VCaP (cell line): ENCODE measurements around the gene TRPM6.

Source experiments
- H3K27ac ChIP-seq: fragments of 450-650 bp; 2 replicates; pipeline ENCODE4 v1.5.1; 2017
- TF ChIP-seq, protein P1 (sequence below): fragments of 450-650 bp; conservative IDR thresholded peaks from 2 replicates; pipeline ENCODE4 v1.5.1; 2017; ENCODE audit warnings: mild to moderate bottlenecking, moderate library complexity

TRPM6 gene

DNA sequence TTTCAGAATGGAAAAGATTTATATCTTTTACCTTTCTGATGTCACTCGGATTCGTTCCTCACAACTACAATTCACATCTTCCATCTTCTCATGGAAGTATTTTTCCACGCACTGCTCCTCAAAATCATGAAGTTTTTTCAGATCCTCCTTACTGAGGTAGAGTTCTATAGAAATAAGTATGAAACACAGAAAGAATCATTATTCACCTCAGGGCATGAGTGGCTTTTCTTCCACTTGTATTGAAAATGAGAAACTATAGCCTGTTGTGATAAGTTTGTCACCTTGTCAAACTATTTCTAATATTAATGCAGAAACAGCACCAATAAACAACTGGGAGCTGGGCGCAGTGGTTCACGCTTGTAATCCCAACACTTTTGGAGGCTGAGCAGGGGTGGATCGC, 116.0 kb downstream of the TRPM6 start:
- TF ChIP-seq, protein P1, sequence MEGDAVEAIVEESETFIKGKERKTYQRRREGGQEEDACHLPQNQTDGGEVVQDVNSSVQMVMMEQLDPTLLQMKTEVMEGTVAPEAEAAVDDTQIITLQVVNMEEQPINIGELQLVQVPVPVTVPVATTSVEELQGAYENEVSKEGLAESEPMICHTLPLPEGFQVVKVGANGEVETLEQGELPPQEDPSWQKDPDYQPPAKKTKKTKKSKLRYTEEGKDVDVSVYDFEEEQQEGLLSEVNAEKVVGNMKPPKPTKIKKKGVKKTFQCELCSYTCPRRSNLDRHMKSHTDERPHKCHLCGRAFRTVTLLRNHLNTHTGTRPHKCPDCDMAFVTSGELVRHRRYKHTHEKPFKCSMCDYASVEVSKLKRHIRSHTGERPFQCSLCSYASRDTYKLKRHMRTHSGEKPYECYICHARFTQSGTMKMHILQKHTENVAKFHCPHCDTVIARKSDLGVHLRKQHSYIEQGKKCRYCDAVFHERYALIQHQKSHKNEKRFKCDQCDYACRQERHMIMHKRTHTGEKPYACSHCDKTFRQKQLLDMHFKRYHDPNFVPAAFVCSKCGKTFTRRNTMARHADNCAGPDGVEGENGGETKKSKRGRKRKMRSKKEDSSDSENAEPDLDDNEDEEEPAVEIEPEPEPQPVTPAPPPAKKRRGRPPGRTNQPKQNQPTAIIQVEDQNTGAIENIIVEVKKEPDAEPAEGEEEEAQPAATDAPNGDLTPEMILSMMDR: no peak
- no peak overlapping the region for H3K27ac ChIP-seq

DNA sequence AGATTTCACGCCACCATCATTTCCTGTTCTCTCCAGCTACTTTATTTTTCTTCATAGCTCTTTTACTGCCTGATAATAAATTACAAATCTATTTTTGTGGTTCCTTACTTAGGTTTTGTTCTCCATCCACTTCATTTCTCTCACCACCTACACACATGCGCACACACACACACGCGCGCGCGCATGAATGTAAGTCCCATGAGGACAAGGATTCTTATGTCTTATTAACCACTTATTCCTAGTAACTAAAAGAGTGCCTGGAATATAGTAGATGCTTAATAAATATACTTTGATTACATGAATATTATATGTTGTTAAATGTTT, 116.5 kb downstream of the TRPM6 start:
- TF ChIP-seq, protein P1: no peak
- H3K27ac ChIP-seq: no peak overlapping the region

DNA sequence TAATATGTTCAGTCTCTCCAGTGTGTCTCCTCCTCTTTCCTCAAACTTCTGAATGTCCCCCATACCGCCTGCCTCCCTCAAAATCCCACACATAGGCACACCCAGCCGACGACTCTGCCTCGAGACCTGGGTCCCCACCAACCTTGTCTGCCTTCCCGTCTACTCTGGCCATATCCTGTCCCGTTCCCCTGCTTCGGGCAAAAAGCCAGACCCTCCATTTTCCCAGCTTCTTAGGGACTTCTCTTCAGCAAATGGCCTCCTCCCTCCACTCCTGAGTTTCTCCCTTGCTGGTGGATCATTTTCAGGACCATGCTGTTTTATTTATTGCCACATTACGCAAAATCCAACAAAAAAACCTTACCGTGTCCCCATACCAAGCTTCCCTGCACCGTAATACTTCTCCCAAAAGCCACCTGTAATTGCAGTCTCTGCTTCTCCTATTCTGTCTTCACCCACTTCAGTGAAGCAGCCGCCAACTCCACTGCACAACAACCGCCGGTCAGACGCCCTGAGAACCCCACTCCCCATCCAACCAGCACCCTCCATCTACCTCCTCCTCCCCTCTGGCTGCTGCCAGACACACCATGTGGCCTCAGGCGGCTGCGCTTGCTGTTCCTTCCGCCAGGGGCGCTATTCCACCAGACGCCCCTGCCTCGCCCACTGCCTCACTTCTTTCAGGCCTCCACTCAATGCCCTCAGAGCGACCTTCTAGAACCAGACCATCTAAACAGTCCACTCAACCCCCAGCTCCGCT, 117.0 kb downstream of the TRPM6 start:
- no peak overlapping the region for H3K27ac ChIP-seq
- TF ChIP-seq, protein P1: peak; percentile 40

DNA sequence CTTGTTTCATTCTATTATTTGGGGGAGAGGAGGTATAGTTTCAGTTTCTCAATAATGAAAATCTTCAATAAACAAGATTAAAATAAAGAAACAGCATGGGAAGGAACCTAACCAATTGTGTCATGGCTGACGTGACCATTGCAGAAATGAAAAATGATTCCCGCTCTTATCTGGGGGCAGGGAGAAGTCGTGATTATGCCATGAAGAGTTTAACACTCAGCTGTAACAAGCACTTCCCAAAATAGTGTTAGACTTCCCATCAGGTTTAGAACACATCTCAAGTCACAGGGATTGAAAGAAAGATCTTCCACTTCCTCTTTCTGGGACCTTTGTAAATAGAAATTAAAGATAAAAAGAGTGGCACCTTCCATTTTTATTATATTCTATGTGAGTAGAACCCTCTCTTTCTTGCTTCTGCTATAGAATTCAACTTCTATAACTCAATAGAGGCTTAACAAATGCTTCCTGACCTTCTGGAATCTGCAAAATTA, 122.2 kb downstream of the TRPM6 start:
- no peak overlapping the region for H3K27ac ChIP-seq
- TF ChIP-seq, protein P1: no peak

DNA sequence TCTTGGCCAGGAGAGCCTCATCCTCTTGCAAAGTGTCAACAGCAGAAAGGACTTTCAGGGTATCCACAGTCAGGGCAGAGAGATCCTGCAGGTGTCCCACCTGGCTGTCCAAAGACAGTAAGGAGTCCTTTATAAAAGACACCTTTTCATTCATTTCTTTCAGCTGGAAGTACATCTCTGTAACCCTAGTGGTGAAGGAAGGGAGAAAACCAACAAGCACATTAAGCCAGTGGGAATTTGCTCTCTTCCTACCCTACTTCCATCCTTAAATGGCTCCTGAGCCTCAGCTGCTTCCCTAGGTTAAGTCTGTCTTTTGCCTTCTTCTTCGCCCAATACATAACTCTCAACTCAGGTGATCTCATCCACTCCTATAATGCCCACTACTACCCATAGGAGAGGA, 124.8 kb downstream of the TRPM6 start:
- H3K27ac ChIP-seq: no peak overlapping the region
- TF ChIP-seq, protein P1: no peak

DNA sequence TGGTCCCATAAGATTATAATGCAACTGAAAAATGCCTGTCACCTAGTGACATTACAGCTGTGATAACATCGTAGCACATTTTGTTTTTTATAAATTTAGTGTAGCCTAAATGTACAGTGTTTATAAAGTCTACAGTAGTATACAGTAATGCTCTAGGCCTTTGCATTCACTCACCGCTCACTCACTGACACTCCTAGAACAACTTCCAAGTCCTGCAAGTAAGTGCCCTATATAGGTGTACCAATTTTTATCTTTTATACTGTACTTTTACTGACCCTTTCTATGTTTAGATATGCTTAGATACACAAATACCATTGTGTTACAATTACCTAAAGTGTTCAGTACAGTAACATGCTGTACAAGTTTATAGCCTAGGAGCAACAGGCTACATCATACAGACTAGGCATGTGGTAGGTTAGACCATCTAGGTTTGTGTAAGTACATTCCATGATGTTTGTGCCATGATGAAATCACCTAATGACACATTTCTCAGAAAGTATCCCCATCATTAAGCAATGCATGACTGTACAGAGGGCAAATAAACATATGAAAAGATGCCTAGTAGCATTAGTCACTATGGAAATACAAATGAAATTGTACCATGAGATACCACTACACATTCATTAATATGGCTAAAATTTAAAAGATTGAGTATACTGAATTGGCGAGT, 127.6 kb downstream of the TRPM6 start:
- H3K27ac ChIP-seq: no peak overlapping the region
- TF ChIP-seq, protein P1: no peak

DNA sequence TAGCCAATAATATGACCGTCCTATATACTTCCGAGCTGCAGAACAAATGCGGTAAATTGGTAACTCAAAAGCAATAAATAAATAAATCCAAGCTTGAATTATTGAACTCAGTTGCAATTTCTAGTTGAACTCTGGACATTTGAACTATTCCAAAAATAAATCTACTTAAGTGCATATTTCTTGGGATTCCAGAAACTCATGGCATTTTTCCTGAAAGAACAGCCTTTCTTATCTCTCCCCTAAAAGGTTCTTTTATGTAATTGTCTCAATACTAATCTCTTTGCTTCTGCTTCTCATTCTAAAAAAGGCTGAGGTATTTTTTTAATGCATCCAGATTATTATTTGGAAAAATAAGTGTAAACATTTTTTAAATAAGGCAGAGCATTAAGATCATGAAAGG, 131.7 kb downstream of the TRPM6 start:
- no peak overlapping the region for H3K27ac ChIP-seq
- TF ChIP-seq, protein P1: no peak
